CD8-positive, alpha-beta memory T cell (primary cell): Measurements from ENCODE around the gene KIAA1586. TPM values are rescaled to one million over a fixed set of nuclear protein-coding genes. Genes with fewer than 3 reads are reported as not detected.
"Not testable (repeated sequence)": the region's sequence is repeated elsewhere in the genome, so short reads cannot be mapped to it uniquely, and the experiment has no call there.

ENCODE experiments used
- CTCF ChIA-PET: fragments of 350-600 bp; sonication (Branson Sonifier 250); formaldehyde crosslinking; loops from one replicate; lab custom pipeline; 2021; ENCODE audit warnings: antibody characterized with exemption; lab: Charles Lee
- POLR2A ChIA-PET: fragments of 350-600 bp; sonication (Branson Sonifier 250); formaldehyde crosslinking; loops from one replicate; lab custom pipeline; 2021; ENCODE audit warnings: antibody characterized with exemption; lab: Charles Lee
- DNase-seq, 5 donors: peaks; one replicate each; pipeline versions ENCODE4 v3.0.0 to v3.0.0-alpha.2; 2020 to 2022; ENCODE audit warnings: mixed read lengths in 1 of 5
- H3K27ac ChIP-seq: one replicate; pipeline ENCODE4 v1.7.0; 2013; ENCODE audit warnings: low read depth, mild to moderate bottlenecking, low read length, moderate library complexity
- H3K27me3 ChIP-seq: 2 replicates; pipeline ENCODE4 v1.7.0; 2013; ENCODE audit warnings: low read length, mild to moderate bottlenecking; ENCODE audit not compliant: insufficient read depth, poor library complexity, severe bottlenecking
- H3K36me3 ChIP-seq: 2 replicates; pipeline ENCODE4 v1.7.0; 2013; ENCODE audit warnings: mild to moderate bottlenecking, low read length, moderate library complexity; ENCODE audit not compliant: insufficient read depth
- H3K4me1 ChIP-seq: 2 replicates; pipeline ENCODE4 v1.7.0; 2013; ENCODE audit warnings: mild to moderate bottlenecking, low read length, moderate library complexity; ENCODE audit not compliant: insufficient read depth
- H3K4me3 ChIP-seq: 2 replicates; pipeline ENCODE4 v1.7.0; 2013; ENCODE audit warnings: mild to moderate bottlenecking, low read length
- H3K9me3 ChIP-seq: 2 replicates; pipeline ENCODE4 v1.7.0; 2013; ENCODE audit warnings: mild to moderate bottlenecking, low read length
- H3K27ac Mint-ChIP-seq, 8 donors: one replicate each; pipeline ENCODE4 v1.8.0; 2020 to 2021; ENCODE audit warnings: mixed read lengths in 8 of 8, mild to moderate bottlenecking in 6 of 8, inconsistent platforms in 3 of 8, moderate library complexity in 3 of 8
- H3K27me3 Mint-ChIP-seq, 2 donors: one replicate each; pipeline ENCODE4 v1.8.0; 2020 to 2021; ENCODE audit warnings: mixed read lengths in 2 of 2, mild to moderate bottlenecking in 1 of 2, moderate library complexity in 1 of 2
- H3K36me3 Mint-ChIP-seq, 3 donors: one replicate each; pipeline ENCODE4 v1.8.0; 2020 to 2021; ENCODE audit warnings: mixed read lengths in 3 of 3, inconsistent platforms in 1 of 3, mild to moderate bottlenecking in 1 of 3
- H3K4me1 Mint-ChIP-seq, 3 donors: one replicate each; pipeline ENCODE4 v1.8.0; 2020 to 2021; ENCODE audit warnings: mixed read lengths in 3 of 3, inconsistent platforms in 1 of 3, mild to moderate bottlenecking in 1 of 3
- H3K4me3 Mint-ChIP-seq, 7 donors: one replicate each; pipeline ENCODE4 v1.8.0; 2020 to 2021; ENCODE audit warnings: mixed read lengths in 7 of 7, mild to moderate bottlenecking in 6 of 7, moderate library complexity in 4 of 7, inconsistent platforms in 2 of 7
- H3K9me3 Mint-ChIP-seq, 5 donors: one replicate each; pipeline ENCODE4 v1.8.0; 2020 to 2022; ENCODE audit warnings: mixed read lengths in 5 of 5, mild to moderate bottlenecking in 3 of 5, moderate library complexity in 2 of 5, inconsistent platforms in 1 of 5
- polyA plus RNA-seq: library from polyadenylated mRNA; unstranded; fragments of 300-500 nt; fragmentation: Illumina TruSeq; gene quantifications from one replicate; pipeline ENCODE4 v1.2.3, GENCODE V29; 2021
- total RNA-seq, 2 experiments: library from RNA; stranded (reverse); gene quantifications; one replicate each; pipeline ENCODE4 v1.2.3, GENCODE V29; 2021

The KIAA1586 gene
- total and polyA plus RNA-seq, 3 experiments from 2014 or later, result 8.1 to 19.0 (median 18.5) TPM

DNA sequence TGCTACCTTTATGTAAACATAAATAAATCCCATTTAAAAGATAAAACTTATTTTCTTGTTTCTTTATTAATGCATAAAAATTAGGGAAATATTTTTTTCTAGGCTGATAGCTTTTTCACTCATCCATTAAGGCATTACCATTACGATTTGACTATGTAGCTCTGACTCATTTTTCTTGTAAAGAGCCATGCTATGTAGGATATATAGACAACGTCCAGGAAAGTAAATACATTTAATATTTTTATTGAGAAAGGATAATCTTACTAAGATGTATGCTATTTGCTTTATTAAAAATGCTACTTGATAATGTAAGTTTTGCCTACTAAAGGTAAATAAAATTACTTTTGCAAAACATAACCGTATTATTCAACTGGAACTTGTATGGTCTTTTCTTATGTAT, 19.2 kb upstream of the KIAA1586 start:
- H3K4me1 Mint-ChIP-seq, result no peaks in the 10 kb centered on the region
- H3K9me3 Mint-ChIP-seq, result peaks cover 18 to 24% (median 20%) of the 10 kb centered on the region in 5 donors
- H3K9me3 ChIP-seq, result peaks cover 8% of the 10 kb centered on the region
- H3K27me3 ChIP-seq, result no peaks in the 10 kb centered on the region
- peaks cover 3 to 19% (median 5%) of the 10 kb centered on the region in 3 donors for H3K36me3 Mint-ChIP-seq
- H3K27me3 Mint-ChIP-seq, result peaks cover 22 to 46% of the 10 kb centered on the region in 2 donors
- no peak overlapping the region for H3K27ac ChIP-seq
- no peak overlapping the region for H3K4me3 Mint-ChIP-seq
- ChIA-PET CTCF (no interaction called here), POLR2A (no interaction called here)
- no peaks in the 10 kb centered on the region for H3K36me3 ChIP-seq
- no peaks in the 10 kb centered on the region for H3K4me1 ChIP-seq
- no peak overlapping the region for H3K4me3 ChIP-seq
- H3K27ac Mint-ChIP-seq, result no peak overlapping the region
- no peak for DNase-seq

DNA sequence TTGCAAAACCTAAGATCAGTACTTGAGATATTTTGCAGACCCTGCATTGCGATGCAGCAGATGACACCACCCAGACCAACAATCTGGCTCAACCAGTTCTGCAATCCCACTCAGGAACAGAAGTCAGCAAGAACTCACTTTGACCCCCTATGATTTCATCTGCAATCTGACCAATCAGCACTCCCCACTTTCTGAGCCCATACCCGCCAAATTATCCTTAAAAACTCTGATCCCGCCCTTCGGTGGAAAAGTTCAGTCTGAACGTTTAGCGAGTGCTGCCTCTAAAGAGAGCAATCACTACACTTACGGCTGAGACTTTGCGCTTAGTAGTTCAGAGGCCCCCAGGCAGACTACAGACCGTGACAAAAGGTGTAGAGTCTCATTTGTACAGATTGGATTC, 17.3 kb upstream of the KIAA1586 start:
- no peak for DNase-seq
- H3K27ac ChIP-seq, result no peak overlapping the region
- peaks cover 3 to 16% (median 5%) of the 10 kb centered on the region in 3 donors for H3K36me3 Mint-ChIP-seq
- H3K27me3 Mint-ChIP-seq, result peaks cover 22 to 52% of the 10 kb centered on the region in 2 donors
- H3K36me3 ChIP-seq, result no peaks in the 10 kb centered on the region
- CTCF ChIA-PET, result interaction anchor here (2.6 kb wide), 1 partner anchor 8 kb away, joined by 8 read pairs; no protein-coding TSS in a partner anchor
- no peaks in the 10 kb centered on the region for H3K4me1 Mint-ChIP-seq
- H3K4me1 ChIP-seq, result no peaks in the 10 kb centered on the region
- no peak overlapping the region for H3K4me3 Mint-ChIP-seq
- H3K27me3 ChIP-seq, result no peaks in the 10 kb centered on the region
- H3K9me3 ChIP-seq, result peaks cover 6% of the 10 kb centered on the region
- peaks cover 16 to 19% (median 16%) of the 10 kb centered on the region in 5 donors for H3K9me3 Mint-ChIP-seq
- no peak overlapping the region for H3K27ac Mint-ChIP-seq
- POLR2A ChIA-PET, result no interaction called here
- H3K4me3 ChIP-seq, result no peak overlapping the region

DNA sequence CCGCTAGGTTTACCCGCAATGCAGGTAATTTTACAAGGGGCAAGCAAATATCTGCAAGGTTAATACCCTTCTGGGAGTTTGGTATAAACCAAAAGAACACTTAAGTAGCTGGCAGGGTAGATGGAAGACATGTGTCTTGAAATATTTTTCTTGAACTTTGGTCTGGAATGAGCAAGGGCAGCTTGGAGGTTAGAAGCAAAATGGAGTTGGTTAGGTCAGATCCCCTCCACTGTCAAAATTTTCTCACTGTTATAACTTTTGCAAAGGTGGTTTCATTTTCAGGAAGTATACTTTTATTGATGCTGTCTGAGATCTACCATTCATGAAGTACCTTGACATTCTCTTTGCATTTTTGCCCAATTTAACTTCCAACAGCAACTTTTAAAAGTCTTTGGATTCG, 13.3 kb upstream of the KIAA1586 start:
- Mint-ChIP-seq H3K36me3 (no peaks in the 10 kb centered on the region), H3K9me3 (no peaks in the 10 kb centered on the region), H3K27me3 (peaks cover 28 to 67% of the 10 kb centered on the region in 2 donors), H3K27ac (no peak overlapping the region), H3K4me3 (no peak overlapping the region), H3K4me1 (no peaks in the 10 kb centered on the region)
- Histone ChIP-seq H3K4me1 (no peaks in the 10 kb centered on the region), H3K36me3 (no peaks in the 10 kb centered on the region), H3K27me3 (peaks cover 3% of the 10 kb centered on the region), H3K9me3 (no peaks in the 10 kb centered on the region), H3K27ac (no peak overlapping the region), H3K4me3 (no peak overlapping the region)
- ChIA-PET POLR2A (no interaction called here), CTCF (no interaction called here)
- no peak for DNase-seq

DNA sequence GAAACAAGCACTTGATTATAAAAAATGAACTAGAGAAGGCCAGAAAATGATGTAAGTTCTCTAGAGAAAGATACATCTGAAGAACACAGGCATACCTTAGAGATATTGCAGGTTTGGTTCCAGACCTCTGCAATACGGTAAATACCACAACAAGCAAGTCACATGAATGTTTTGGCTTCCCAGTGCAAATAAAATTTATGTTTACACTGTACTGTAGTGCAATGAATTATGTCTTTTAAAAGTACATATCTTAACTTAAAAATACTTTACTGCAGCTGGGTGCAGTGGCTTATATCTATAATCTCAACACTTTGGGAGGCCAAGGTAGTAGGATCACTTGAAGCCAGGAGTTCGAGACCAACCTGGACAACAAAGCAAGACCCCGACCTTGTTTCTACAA, 10.9 kb upstream of the KIAA1586 start:
- H3K27ac ChIP-seq, result no peak overlapping the region
- no peaks in the 10 kb centered on the region for H3K36me3 Mint-ChIP-seq
- H3K27me3 ChIP-seq, result peaks cover 3% of the 10 kb centered on the region
- no peaks in the 10 kb centered on the region for H3K36me3 ChIP-seq
- H3K4me3 Mint-ChIP-seq, result no peak overlapping the region
- H3K9me3 ChIP-seq, result no peaks in the 10 kb centered on the region
- H3K4me3 ChIP-seq, result no peak overlapping the region
- no peak for DNase-seq
- H3K27me3 Mint-ChIP-seq, result peaks cover 20 to 71% of the 10 kb centered on the region in 2 donors
- CTCF ChIA-PET, result interaction anchor here (1.3 kb wide), 1 partner anchor 15 kb away, joined by 3 read pairs; no protein-coding TSS in a partner anchor
- no peaks in the 10 kb centered on the region for H3K4me1 ChIP-seq
- H3K27ac Mint-ChIP-seq, result no peak overlapping the region
- POLR2A ChIA-PET, result no interaction called here
- no peaks in the 10 kb centered on the region for H3K4me1 Mint-ChIP-seq
- H3K9me3 Mint-ChIP-seq, result no peaks in the 10 kb centered on the region

DNA sequence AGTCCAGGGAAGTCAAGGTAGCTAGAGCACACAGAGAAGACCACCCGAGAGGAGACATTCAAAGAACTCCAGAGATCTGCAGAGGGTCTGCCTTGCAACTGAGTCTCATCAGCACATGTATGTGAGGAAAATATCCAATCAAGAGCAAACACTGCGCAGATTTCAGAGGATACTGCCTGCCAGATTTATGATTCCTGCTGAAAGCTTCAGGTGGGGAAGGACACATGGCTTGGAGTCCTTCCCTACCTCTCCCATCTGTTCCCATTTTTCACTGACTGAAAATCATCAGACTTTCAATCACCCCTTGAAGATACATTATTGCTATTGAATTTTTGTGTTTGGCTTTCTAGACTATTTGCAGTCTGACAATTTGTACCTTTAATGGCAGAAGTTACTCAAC, 7.6 kb upstream of the KIAA1586 start:
- H3K27me3 Mint-ChIP-seq, result peaks cover 24 to 71% of the 10 kb centered on the region in 2 donors

DNA sequence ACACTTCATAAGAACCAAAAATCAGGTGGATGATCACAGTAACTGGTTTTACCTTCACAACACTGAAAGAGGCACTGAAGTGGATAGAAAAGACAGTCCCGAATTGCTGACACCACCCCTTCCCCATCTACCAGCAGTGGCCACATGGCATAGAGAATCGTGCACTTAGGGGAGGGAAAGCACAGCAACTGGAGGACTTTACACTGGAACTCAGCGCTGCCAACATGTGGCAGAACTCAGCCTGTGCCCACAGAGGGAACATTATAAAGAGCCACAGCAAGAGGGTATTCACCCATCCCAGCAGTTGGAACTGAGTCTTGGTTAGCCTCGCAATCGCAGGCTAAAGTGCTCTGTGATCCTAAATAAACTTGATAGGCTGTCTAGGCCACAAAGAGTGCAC, 6.5 kb upstream of the KIAA1586 start:
- no peak overlapping the region for H3K27ac Mint-ChIP-seq
- H3K9me3 Mint-ChIP-seq, result no peaks in the 10 kb centered on the region
- H3K4me3 ChIP-seq, result no peak overlapping the region
- no peak for DNase-seq
- POLR2A ChIA-PET, result no interaction called here
- peaks cover 22 to 64% of the 10 kb centered on the region in 2 donors for H3K27me3 Mint-ChIP-seq
- no peaks in the 10 kb centered on the region for H3K36me3 ChIP-seq
- no peak overlapping the region for H3K4me3 Mint-ChIP-seq
- no peak overlapping the region for H3K27ac ChIP-seq
- no peaks in the 10 kb centered on the region for H3K9me3 ChIP-seq
- H3K4me1 Mint-ChIP-seq, result no peaks in the 10 kb centered on the region
- no peaks in the 10 kb centered on the region for H3K36me3 Mint-ChIP-seq
- no peaks in the 10 kb centered on the region for H3K4me1 ChIP-seq
- CTCF ChIA-PET, result no interaction called here
- peaks cover 3% of the 10 kb centered on the region for H3K27me3 ChIP-seq

More for the DNA sequence above, 7.6 kb upstream of the KIAA1586 start:
- no peaks in the 10 kb centered on the region for H3K4me1 Mint-ChIP-seq
- no peaks in the 10 kb centered on the region for H3K9me3 ChIP-seq
- peaks cover 3% of the 10 kb centered on the region for H3K27me3 ChIP-seq
- H3K27ac Mint-ChIP-seq, result no peak overlapping the region
- no peak overlapping the region for H3K4me3 ChIP-seq
- H3K4me1 ChIP-seq, result no peaks in the 10 kb centered on the region
- H3K9me3 Mint-ChIP-seq, result no peaks in the 10 kb centered on the region
- ChIA-PET CTCF (no interaction called here), POLR2A (no interaction called here)
- H3K36me3 Mint-ChIP-seq, result no peaks in the 10 kb centered on the region
- H3K4me3 Mint-ChIP-seq, result no peak overlapping the region
- no peak for DNase-seq
- H3K36me3 ChIP-seq, result no peaks in the 10 kb centered on the region
- H3K27ac ChIP-seq, result no peak overlapping the region

DNA sequence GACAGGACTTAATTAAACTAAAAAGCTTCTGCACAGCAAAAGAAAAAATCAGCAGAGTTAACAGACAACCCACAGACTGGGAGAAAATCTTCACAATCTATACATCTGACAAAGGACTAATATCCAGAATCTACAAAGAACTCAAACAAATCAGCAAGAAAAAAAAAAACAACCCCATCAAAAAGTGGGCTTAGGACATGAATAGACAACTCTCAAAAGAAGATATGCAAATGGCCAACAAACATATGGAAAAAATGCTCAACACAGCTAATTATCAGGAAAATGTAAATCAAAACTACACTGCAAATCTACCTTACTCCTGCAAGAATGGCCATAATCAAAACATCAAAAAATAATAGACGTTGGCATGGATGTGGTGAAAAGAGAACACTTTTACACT, 2.4 kb upstream of the KIAA1586 start:
- DNase-seq, H3K36me3 ChIP-seq, H3K27ac Mint-ChIP-seq, H3K27ac ChIP-seq, H3K4me1 ChIP-seq, H3K9me3 Mint-ChIP-seq, CTCF ChIA-PET, H3K4me3 ChIP-seq, POLR2A ChIA-PET, H3K9me3 ChIP-seq, H3K27me3 ChIP-seq: not testable (repeated sequence)
- Mint-ChIP-seq H3K27me3 (peaks cover 9 to 29% of the 10 kb centered on the region in 2 donors), H3K36me3 (peaks cover 0 to 11% (median 0%) of the 10 kb centered on the region in 3 donors), H3K4me3 (peak overlapping the region in 2 of 7 donors; percentile 2 to 12), H3K4me1 (peaks cover 14 to 23% (median 18%) of the 10 kb centered on the region in 3 donors)

DNA sequence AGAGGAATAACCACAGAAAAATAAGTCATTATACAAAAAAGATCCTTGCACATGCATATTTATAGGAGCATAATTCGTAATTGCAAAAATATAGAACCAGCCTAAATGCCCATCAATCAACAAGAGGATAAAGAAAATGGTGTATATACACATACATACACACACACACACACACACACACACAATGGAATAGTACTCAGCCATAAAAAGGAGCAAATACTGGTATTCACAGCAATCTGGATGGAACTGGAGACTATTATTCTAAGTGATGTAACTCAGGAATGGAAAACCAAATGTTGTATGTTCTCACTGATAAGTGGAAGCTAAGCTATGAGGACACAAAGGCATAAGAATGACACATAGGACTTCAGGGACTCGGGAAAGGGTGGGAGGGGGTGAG, 1.9 kb upstream of the KIAA1586 start:
- H3K27ac ChIP-seq, result no peak overlapping the region
- no peak overlapping the region for H3K27ac Mint-ChIP-seq
- H3K27me3 Mint-ChIP-seq, result peaks cover 9 to 25% of the 10 kb centered on the region in 2 donors
- no peaks in the 10 kb centered on the region for H3K9me3 ChIP-seq
- no peak overlapping the region for H3K4me3 ChIP-seq
- no peak for DNase-seq
- ChIA-PET CTCF (no interaction called here), POLR2A (no interaction called here)
- H3K4me1 ChIP-seq, result peaks cover 15% of the 10 kb centered on the region
- H3K36me3 ChIP-seq, result no peaks in the 10 kb centered on the region
- H3K36me3 Mint-ChIP-seq, result peaks cover 0 to 14% (median 0%) of the 10 kb centered on the region in 3 donors
- H3K4me3 Mint-ChIP-seq, result peak overlapping the region in 1 of 7 donors; percentile 12
- H3K4me1 Mint-ChIP-seq, result peaks cover 19 to 28% (median 23%) of the 10 kb centered on the region in 3 donors
- H3K27me3 ChIP-seq, result no peaks in the 10 kb centered on the region
- H3K9me3 Mint-ChIP-seq, result no peaks in the 10 kb centered on the region
